ENCODE data around the gene CDC25B. TPM values are rescaled to one million over a fixed set of nuclear protein-coding genes. Genes with fewer than 3 reads are reported as not detected.

The CDC25B gene
- polyA plus RNA-seq, 2 of the 4 experiments (the other 2 are of a cell fraction): 136 to 150 TPM

- H3K4me1 ChIP-seq: peaks cover 36% of the 10 kb centered on the region
- FAIRE-seq (peak; percentile 76), ATAC-seq (peak; percentile 78 to 86), DNase-seq (ENCODE audit: low read depth in 1 of 2, low spot score in 1 of 2) (peak; percentile 89 to 93)
- peak overlapping the region; percentile 26 for H3K4me2 ChIP-seq
- H3K9me3 ChIP-seq: no peaks in the 10 kb centered on the region
- POLR2A ChIA-PET: interaction anchor here (1.0 to 3.7 kb wide), 7 partner anchors 23 to 51 kb away, joined by 3 to 40 read pairs (median 17); partner anchors contain the start of genes ADISSP, CDC25B, CENPB and SPEF1
- WGBS (ENCODE audit: missing lambda C conversion rate): 81% methylated on average over 8 of the region's 8 CpGs
- TF ChIP-seq MYC (IDR thresholded peaks at IDR 0.05; ENCODE audit: borderline replicate concordance, low read length): peak; percentile 38; the same call in 1 of the 2 replicates
- peak; percentile 79 for TF ChIP-seq CTCF (IDR thresholded peaks at IDR 0.05)
- peak; percentile 80 to 81 for TF ChIP-seq RAD21 (conservative IDR thresholded peaks at IDR 0.05 in 1 of 2, IDR thresholded peaks at IDR 0.05 in 1 of 2)
- TF ChIP-seq EP300 (IDR thresholded peaks at IDR 0.05): no peak
- TF ChIP-seq JUN (IDR thresholded peaks at IDR 0.05): peak in 1 of 2 experiments; percentile 43; a peak in 2 of 5 replicates
- TF ChIP-seq HMGXB4 (CRISPR knock-in tag; IDR thresholded peaks at IDR 0.05; ENCODE audit: borderline replicate concordance): no peak
- TF ChIP-seq EHF (CRISPR knock-in tag; IDR thresholded peaks at IDR 0.05): 0 out of 2 replicates have a peak, but pooled peaks have one; percentile 54
- TF ChIP-seq MAX (IDR thresholded peaks at IDR 0.05): peak; percentile 89
- 0 out of 2 replicates have a peak, but pooled peaks have one; percentile 22 for TF ChIP-seq RFX5 (IDR thresholded peaks at IDR 0.05)
- no peak for TF ChIP-seq FOSL2 (IDR thresholded peaks at IDR 0.05)
- TF ChIP-seq FOSL2 (CRISPR knock-in tag; IDR thresholded peaks at IDR 0.05): peak; percentile 86
- TF ChIP-seq SMC3 (IDR thresholded peaks at IDR 0.05): peak; percentile 95
- TF ChIP-seq RNF2 (IDR thresholded peaks at IDR 0.05; ENCODE audit: borderline replicate concordance, low read depth): no peak
- CTCF ChIA-PET: interaction anchor here (0.6 to 13.5 kb wide), 28 partner anchors 8 to 189 kb away, joined by 3 to 132 read pairs (median 4); partner anchors contain the start of gene ADISSP
- no peak overlapping the region for H3K4me3 ChIP-seq
- peak overlapping the region; percentile 91 to 92 for H3K27ac ChIP-seq
Observed at GRCh38 chr20:3818155-3819151, 22.3 kb downstream of the CDC25B start.

- WGBS (ENCODE audit: missing lambda C conversion rate): 65% methylated on average over 20 of the region's 20 CpGs
- Histone ChIP-seq H3K4me3 (peak overlapping the region; percentile 63), H3K4me2 (peak overlapping the region; percentile 74), H3K9me3 (no peaks in the 10 kb centered on the region), H3K27ac (peak overlapping the region; percentile 91 to 92), H3K4me1 (peaks cover 28% of the 10 kb centered on the region)
- CTCF ChIA-PET: interaction anchor here (0.6 to 13.5 kb wide), 30 partner anchors 15 to 253 kb away, joined by 3 to 132 read pairs (median 5); partner anchors contain the start of genes ADISSP and MAVS
- no peak for FAIRE-seq
- no peak for DNase-seq (ENCODE audit: low read depth in 1 of 2, low spot score in 1 of 2)
- POLR2A ChIA-PET: interaction anchor here (0.8 to 3.7 kb wide), 9 partner anchors 8 to 143 kb away, joined by 3 to 40 read pairs (median 10); partner anchors contain the start of genes ADISSP, CDC25B, CENPB and SPEF1
- ATAC-seq: no peak
- TF ChIP-seq CBX2 (IDR thresholded peaks at IDR 0.05; ENCODE audit: borderline replicate concordance, low read depth): no peak
- no peak for TF ChIP-seq ELK1 (IDR thresholded peaks at IDR 0.05; ENCODE audit: low read depth, low read length)
- no peak for TF ChIP-seq ESRRA (IDR thresholded peaks at IDR 0.05; ENCODE audit: borderline replicate concordance, low read length)
- TF ChIP-seq RNF2 (IDR thresholded peaks at IDR 0.05; ENCODE audit: borderline replicate concordance, low read depth): no peak
- no peak for TF ChIP-seq HDAC2 (IDR thresholded peaks at IDR 0.05)
- TF ChIP-seq JUNB (IDR thresholded peaks at IDR 0.05): no peak
- no peak for TF ChIP-seq ZNF302 (CRISPR knock-in tag; IDR thresholded peaks at IDR 0.05)
- TF ChIP-seq MAX (IDR thresholded peaks at IDR 0.05): no peak
- no peak for TF ChIP-seq REST (IDR thresholded peaks at IDR 0.05)
- TF ChIP-seq CHD2 (IDR thresholded peaks at IDR 0.05; ENCODE audit: low read length, partially characterized antibody): no peak
- no peak for TF ChIP-seq MYC (IDR thresholded peaks at IDR 0.05; ENCODE audit: borderline replicate concordance, low read length)
- TF ChIP-seq EHF (CRISPR knock-in tag; IDR thresholded peaks at IDR 0.05): no peak
- no peak for TF ChIP-seq RAD21 (conservative IDR thresholded peaks at IDR 0.05 in 1 of 2, IDR thresholded peaks at IDR 0.05 in 1 of 2)
- no peak for TF ChIP-seq KDM5A (IDR thresholded peaks at IDR 0.05)
- TF ChIP-seq CHD4 (IDR thresholded peaks at IDR 0.05; ENCODE audit: borderline replicate concordance): no peak
Observed at GRCh38 chr20:3819411-3820047, 23.4 kb downstream of the CDC25B start.
